T1000 (cell line): Measurements from ENCODE around the gene CACTIN.
A peak's percentile ranks its signal among the peaks of the same experiment; 100 is the strongest.
"Not testable (repeated sequence)": the region's sequence is repeated elsewhere in the genome, so short reads cannot be mapped to it uniquely, and the experiment has no call there.

Experiments
- DNase-seq: peaks from one replicate; lab custom pipeline; 2025; ENCODE audit warnings: mixed read lengths; lab: John Stamatoyannopoulos, UW

The CACTIN gene

GRCh38 chr19:3626473-3627350, at the start of gene CACTIN:
Gene CACTIN (minus strand): TSS chr19:3626790. CDS start chr19:3626762, 28 bp downstream.
- DNase-seq = peak; percentile 93

GRCh38 chr19:3674784-3675543, 48.4 kb upstream of the CACTIN start:
- DNase-seq = no peak

GRCh38 chr19:3673506-3674439, 47.2 kb upstream of the CACTIN start:
- DNase-seq = no peak

GRCh38 chr19:3672993-3673392, 46.4 kb upstream of the CACTIN start:
- DNase-seq = no peak

GRCh38 chr19:3672575-3672948, 46.0 kb upstream of the CACTIN start:
- no peak for DNase-seq

GRCh38 chr19:3671680-3672574, 45.3 kb upstream of the CACTIN start:
- no peak for DNase-seq

- DNase-seq = peak; percentile 30
Measured at GRCh38 chr19:3670796-3671679, 44.4 kb upstream of the CACTIN start.

DNA sequence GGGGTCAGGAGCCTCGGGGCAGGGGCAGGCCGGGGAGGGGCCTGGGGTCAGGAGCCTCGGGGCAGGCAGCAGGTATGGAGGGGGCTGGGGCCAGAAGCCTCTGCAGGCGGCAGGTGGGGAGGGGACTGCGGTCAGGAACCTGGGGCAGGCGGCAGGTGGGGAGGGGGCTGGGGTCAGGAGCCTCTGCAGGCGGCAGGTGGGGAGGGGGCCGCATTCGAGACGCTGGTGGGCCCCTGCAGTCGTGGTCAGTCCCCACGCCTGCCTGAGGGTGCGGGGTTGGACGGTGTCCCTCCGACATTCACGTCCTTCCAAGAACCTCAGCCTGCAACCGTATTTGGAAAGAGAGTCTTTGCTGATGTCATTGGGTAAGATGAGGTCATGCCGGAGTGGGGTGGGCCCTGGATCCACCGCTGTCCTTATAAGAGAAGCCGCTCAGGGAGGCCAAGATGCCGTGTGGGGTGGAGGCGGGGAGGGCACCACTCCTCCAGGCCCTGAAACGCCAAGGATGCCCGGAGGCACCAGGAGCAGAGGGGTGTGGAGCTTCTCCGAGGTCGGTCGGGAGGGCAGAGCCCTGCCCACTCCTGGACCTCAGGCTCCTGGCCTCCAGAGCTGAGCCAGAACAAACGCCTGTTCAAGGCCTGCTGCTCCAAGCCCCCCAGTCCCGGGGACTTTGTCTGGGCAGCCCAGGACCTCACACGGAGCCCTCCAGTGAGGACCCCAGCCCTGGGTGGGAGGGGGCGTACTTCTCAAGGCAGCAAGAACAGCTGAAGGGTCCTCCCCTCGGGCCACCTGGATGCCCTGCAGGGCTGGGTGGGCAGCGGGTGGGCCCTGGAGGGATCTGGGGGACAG, 43.6 kb upstream of the CACTIN start:
- peak; percentile 79 for DNase-seq

DNA sequence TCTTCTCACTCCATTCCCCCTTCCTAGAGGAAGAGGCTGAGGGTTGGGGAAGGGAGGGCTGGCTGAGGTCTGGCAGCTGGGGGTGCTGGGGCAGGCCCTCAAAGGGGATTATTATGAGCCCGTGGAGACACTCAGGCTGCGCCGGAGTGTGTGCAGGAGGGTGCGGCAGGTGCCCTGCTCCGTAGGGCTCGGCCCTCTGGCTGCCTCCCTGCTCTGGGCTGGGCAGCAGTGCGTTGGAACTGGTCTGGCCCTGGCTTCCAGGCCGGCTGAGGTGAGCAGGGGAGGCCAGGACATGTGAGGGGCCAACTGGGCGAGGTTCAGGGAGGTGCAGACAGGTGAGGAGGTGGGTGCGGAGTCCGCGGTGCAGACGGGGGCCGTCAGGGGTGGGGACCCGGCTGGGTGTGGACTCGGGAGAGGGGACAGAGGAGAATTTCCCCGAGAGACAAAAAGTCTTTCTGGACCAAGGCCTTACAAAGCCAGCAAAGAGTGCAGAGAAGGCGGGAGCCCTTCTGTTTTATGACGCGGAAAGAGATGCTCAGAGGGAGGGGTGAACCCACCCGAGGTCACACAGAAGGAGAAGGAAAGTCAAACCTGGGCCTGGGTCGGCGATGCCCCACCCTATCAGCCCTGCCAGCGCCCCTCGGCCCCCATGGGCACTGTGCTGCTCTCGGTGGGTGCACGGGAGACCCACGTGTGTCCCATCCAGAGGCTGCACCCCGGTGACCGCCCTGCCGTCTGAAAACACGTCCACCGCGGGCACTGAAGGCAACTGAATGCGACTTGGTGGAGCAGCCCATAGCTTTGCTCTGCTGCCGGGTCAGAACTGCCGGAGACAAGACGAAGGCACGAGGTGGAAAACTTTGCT, 42.7 kb upstream of the CACTIN start:
- DNase-seq = no peak

DNA sequence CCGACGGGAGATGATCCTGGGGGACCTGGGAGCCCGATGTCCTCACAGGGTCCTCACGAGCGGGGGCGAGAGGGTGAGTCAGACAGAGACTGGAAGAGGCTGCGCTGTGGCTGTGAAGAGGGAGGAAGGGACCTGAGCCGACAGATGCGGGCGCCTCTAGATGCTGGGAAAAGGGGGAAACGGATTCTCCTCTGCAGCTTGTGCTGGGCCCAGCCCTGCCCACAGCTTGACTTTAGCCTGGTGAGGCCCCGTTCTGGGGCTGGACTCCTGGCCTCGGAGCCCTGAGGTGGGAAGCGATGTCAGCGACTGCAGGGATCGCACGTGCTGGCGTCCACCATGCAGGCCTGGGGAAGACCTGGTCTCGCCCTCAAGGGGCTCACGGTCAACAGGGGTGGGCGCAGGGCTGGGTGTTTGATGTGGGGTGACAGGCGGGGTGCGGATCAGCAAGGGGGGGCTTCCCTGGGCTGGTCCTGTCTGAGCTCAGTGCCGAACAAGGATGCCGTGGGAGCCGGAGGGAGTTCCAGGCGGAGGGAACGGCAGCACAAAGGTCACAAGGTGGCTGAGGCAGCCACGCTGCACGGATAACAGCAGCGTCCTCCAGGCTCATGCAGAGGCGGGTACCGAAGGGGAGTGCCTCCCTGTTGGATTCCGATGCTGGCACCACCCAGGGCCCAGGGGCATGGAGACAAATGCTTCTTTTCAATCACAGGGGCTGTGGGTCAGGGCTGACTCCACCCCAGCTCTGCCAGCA, 41.9 kb upstream of the CACTIN start:
- no peak for DNase-seq

DNA sequence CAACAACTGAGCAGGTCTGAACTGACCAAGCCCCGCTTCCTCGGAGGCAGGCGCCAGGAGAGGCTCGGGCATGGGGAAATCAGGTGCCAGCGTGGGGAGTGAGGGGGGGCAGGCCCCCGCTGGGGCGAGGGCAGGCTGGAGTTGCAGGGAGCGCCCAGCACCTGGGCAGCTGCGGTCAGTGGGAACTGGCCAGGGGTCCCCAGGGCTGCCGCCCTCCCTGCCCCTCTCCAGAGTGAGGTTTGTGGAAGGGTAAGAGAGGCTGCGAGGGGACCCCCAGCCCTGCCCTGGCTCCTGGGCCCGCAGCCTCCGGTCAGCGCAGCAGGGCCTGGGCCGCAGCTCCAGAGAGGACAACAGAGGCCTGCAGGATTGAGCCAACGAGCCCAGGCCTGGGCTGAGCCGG, 41.2 kb upstream of the CACTIN start:
- DNase-seq = no peak

- no peak for DNase-seq
Measured at GRCh38 chr19:3667037-3667638, 40.5 kb upstream of the CACTIN start.

DNA sequence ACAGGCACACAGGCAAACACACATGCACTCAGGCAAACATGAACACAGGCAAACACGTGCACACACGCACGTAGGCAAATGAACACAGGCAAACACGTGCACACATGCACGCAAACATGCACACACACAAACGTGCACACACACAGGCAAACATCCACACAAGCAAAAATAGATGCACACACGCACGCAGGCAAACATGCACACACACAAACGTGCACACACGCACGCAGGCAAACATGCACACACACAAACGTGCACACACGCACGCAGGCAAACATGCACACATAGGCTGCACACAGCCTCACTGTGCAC, 39.9 kb upstream of the CACTIN start:
- DNase-seq = not testable (repeated sequence)

- no peak for DNase-seq
Measured at GRCh38 chr19:3665681-3666544, 39.3 kb upstream of the CACTIN start.

DNA sequence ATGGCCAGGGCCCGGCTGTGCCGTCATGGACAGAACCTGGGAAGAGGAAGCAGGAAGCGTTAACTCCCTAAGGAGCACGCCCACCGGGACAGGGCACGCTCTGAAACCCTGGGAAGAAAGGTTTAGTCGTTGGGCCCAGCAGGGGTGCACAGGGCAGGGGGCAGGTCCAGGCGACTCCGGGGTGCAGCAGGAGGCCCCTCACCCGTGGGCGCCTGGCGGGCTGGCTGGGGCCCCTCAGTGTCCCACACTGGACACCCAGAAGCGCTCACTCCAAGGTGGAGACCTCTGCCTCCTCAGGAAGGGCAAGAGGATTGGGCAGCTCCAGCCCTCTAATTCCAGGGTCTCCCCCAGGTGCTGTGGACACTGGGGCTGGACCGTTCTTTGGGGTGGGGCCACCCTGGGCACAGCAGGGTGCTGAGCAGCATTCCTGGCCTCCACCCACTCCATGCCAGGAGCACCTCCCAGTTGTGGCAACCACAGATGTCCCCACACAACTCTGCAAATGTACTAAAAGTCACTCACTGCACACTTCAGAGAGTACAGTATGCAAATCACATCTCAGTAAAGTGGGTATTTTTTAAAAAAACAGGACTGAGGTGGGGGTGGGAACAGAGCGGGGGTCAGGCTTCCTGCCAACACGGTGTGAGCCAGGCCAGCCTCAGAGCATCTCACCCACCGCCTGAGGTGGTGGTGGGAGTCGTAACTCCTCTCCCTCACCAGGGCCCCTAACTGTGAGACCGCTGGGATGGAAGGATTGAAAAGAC, 38.5 kb upstream of the CACTIN start:
- no peak for DNase-seq
